PC-3 (cell line): ENCODE results near the gene CTRL. TPM values are rescaled to one million over a fixed set of nuclear protein-coding genes. Genes with fewer than 3 reads are reported as not detected.

ENCODE experiments used
- ATAC-seq: fragments of 200-7000 bp; cut with Tn5 transposase; 2 replicates; pipeline ENCODE4 v1.9.1; 2020; ENCODE audit warnings: mild to moderate bottlenecking, moderate library complexity
- BruUV-seq: library from RNA; stranded (reverse); fragments of 400-500 nt; replicated peaks from 2 replicates; lab custom pipeline; 2021; lab: Mats Ljungman, UMichigan
- CTCF ChIA-PET: fragments of 300-600 bp; sonication (Branson Sonifier 250); formaldehyde crosslinking; loops from one replicate; lab custom pipeline; 2022; ENCODE audit warnings: antibody characterized with exemption; lab: Charles Lee
- POLR2A ChIA-PET: fragments of 300-600 bp; sonication (Branson Sonifier 250); formaldehyde crosslinking; loops from one replicate; lab custom pipeline; 2022; ENCODE audit warnings: antibody characterized with exemption; ENCODE audit not compliant: unreplicated experiment; lab: Charles Lee
- DNase-seq: peaks from one replicate; pipeline ENCODE4 v3.0.0-alpha.2; 2015
- H2AFZ ChIP-seq: fragments of 300-600 bp; sonication (generic); 2 replicates; pipeline ENCODE4 v1.6.0; 2016; ENCODE audit warnings: antibody characterized with exemption, low read length
- H3F3A ChIP-seq: fragments of 300-600 bp; sonication (generic); one replicate; pipeline ENCODE4 v1.6.0; 2017; ENCODE audit warnings: antibody characterized with exemption, low read length, control low read depth, mild to moderate bottlenecking; ENCODE audit not compliant: unreplicated experiment
- H3K27ac ChIP-seq: fragments of 300-600 bp; sonication (generic); 2 replicates; pipeline ENCODE4 v1.5.1; 2016; ENCODE audit warnings: mild to moderate bottlenecking, low read length
- H3K27me3 ChIP-seq: fragments of 300-600 bp; sonication (generic); 2 replicates; pipeline ENCODE4 v1.6.1; 2016; ENCODE audit warnings: low read length, mixed read lengths
- H3K36me3 ChIP-seq: fragments of 300-600 bp; sonication (generic); 2 replicates; pipeline ENCODE4 v1.6.1; 2016; ENCODE audit warnings: low read depth, mixed run types, low read length, mixed read lengths
- H3K4me1 ChIP-seq: fragments of 300-600 bp; sonication (generic); 2 replicates; pipeline ENCODE4 v1.5.1; 2016; ENCODE audit warnings: low read length; ENCODE audit not compliant: insufficient read depth
- H3K4me2 ChIP-seq: fragments of 300-600 bp; sonication (generic); 2 replicates; pipeline ENCODE4 v1.6.0; 2016; ENCODE audit warnings: low read length
- H3K4me3 ChIP-seq: fragments of 300-600 bp; sonication (generic); 2 replicates; pipeline ENCODE4 v1.5.1; 2016; ENCODE audit warnings: mild to moderate bottlenecking, low read length, mixed read lengths
- H3K79me2 ChIP-seq: fragments of 300-600 bp; sonication (generic); 2 replicates; pipeline ENCODE4 v1.6.1; 2017; ENCODE audit warnings: low read length, mixed read lengths
- H3K9ac ChIP-seq: fragments of 300-600 bp; sonication (generic); 2 replicates; pipeline ENCODE4 v1.6.0; 2016; ENCODE audit warnings: mild to moderate bottlenecking, low read length
- H3K9me2 ChIP-seq: fragments of 300-600 bp; sonication (generic); replicated peaks from 2 replicates; pipeline ENCODE4 v1.6.1; 2016; ENCODE audit warnings: mixed run types, low read length, mixed read lengths
- H3K9me3 ChIP-seq: fragments of 300-600 bp; sonication (generic); 2 replicates; pipeline ENCODE4 v1.6.1; 2016; ENCODE audit warnings: low read length, mixed read lengths
- H4K20me1 ChIP-seq: fragments of 300-600 bp; sonication (generic); 2 replicates; pipeline ENCODE4 v1.6.1; 2016; ENCODE audit warnings: low read length, mixed read lengths
- CTCF ChIP-seq: fragments of 300-600 bp; sonication (generic); conservative IDR thresholded peaks from 2 replicates; pipeline ENCODE4 v1.5.1; 2017; ENCODE audit warnings: antibody characterized with exemption, low read depth, mild to moderate bottlenecking, low read length
- EZH2 ChIP-seq: fragments of 300-600 bp; sonication (generic); IDR thresholded peaks from one replicate; pipeline ENCODE4 v1.6.1; 2017; ENCODE audit warnings: antibody characterized with exemption, mild to moderate bottlenecking, low read length; ENCODE audit not compliant: unreplicated experiment
- EZH2phosphoT487 ChIP-seq: fragments of 300-600 bp; sonication (generic); IDR thresholded peaks from 2 replicates; pipeline ENCODE4 v1.6.1; 2018; ENCODE audit warnings: mild to moderate bottlenecking, antibody characterized with exemption, low read length, borderline replicate concordance
- intact Hi-C: fragments of 100-400 bp; cut with micrococcal nuclease; formaldehyde crosslinking; loops from 2 replicates; pipeline ENCODE4 v1.9.0; 2023
- total RNA-seq: library from RNA; depleted of rRNA; stranded (reverse); fragments of >200 nt; gene quantifications from 2 replicates; pipeline ENCODE4 v1.2.3, GENCODE V29; 2014

CTRL gene
- total RNA-seq, 1 experiment from 2014 or later, result 1.6 TPM

DNA sequence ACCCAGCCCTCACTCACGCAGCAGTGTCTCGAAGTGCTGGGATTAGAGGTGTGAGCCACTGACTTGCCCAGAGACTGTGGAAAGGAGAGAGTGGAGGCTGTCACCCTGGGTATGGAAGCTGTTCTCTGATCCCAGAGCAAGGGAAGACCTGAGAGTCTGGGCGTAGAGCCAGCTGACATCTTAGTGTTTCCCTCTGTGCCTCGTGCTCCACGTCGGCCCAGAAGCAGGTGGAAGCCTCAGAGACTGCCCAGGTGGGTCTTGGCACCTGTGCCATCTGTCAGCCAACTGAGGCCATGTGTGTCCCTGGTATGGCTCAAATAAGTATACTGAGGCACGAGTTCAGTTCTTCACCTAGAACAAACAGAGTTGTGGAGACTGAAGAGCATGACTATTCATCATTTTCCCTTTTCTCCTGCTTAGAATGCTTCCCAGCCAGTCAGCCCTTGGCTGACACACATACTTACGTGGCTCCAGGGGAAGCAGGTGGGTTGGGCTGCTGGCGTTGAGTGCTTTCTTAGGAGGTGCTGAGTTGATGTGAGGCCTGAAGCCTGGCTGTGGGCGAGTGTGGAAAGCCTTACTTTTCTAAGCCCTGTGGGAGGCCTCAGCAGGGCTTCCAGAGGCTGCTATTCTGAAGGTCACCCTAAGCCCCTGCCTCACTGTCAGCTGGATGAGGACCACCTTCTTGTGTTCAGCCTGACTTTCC, 8.1 kb downstream of the CTRL start:
- Histone ChIP-seq H3K9me2 (no peaks in the 10 kb centered on the region), H3K4me3 (no peak overlapping the region), H3K9ac (no peak overlapping the region), H3K9me3 (no peaks in the 10 kb centered on the region), H3K36me3 (no peaks in the 10 kb centered on the region; the same call in 1 of the 2 replicates), H3K27ac (no peak overlapping the region), H4K20me1 (no peaks in the 10 kb centered on the region), H3K79me2 (0 out of 2 replicates have a peak, but pooled peaks cover 4% of the 10 kb centered on the region), H2AFZ (no peak overlapping the region), H3F3A (no peaks in the 10 kb centered on the region), H3K4me1 (peaks cover 18% of the 10 kb centered on the region), H3K4me2 (no peak overlapping the region), H3K27me3 (no peaks in the 10 kb centered on the region)
- BruUV-seq, result no TSS peak
- intact Hi-C loops, result no loop called here
- no peak for TF ChIP-seq EZH2
- no peak for TF ChIP-seq EZH2phosphoT487
- no peak for TF ChIP-seq CTCF
- CTCF ChIA-PET, result no interaction called here
- DNase-seq (no peak), ATAC-seq (no peak)
- POLR2A ChIA-PET, result no interaction called here

GRCh38 chr16:67922740-67923139, 8.9 kb downstream of the CTRL start:
- Histone ChIP-seq H3K4me1 (peaks cover 24% of the 10 kb centered on the region), H3F3A (no peaks in the 10 kb centered on the region), H2AFZ (no peak overlapping the region), H3K27me3 (no peaks in the 10 kb centered on the region), H3K36me3 (no peaks in the 10 kb centered on the region; the same call in 1 of the 2 replicates), H3K9me3 (no peaks in the 10 kb centered on the region), H3K4me3 (no peak overlapping the region), H4K20me1 (no peaks in the 10 kb centered on the region), H3K9me2 (no peaks in the 10 kb centered on the region), H3K4me2 (no peak overlapping the region), H3K79me2 (0 out of 2 replicates have a peak, but pooled peaks cover 4% of the 10 kb centered on the region), H3K9ac (no peak overlapping the region), H3K27ac (no peak overlapping the region)
- TF ChIP-seq CTCF (no peak), EZH2 (no peak), EZH2phosphoT487 (no peak)
- intact Hi-C loops, result no loop called here
- DNase-seq (no peak), ATAC-seq (no peak)
- BruUV-seq, result no TSS peak
- POLR2A ChIA-PET, result no interaction called here
- CTCF ChIA-PET, result no interaction called here

DNA sequence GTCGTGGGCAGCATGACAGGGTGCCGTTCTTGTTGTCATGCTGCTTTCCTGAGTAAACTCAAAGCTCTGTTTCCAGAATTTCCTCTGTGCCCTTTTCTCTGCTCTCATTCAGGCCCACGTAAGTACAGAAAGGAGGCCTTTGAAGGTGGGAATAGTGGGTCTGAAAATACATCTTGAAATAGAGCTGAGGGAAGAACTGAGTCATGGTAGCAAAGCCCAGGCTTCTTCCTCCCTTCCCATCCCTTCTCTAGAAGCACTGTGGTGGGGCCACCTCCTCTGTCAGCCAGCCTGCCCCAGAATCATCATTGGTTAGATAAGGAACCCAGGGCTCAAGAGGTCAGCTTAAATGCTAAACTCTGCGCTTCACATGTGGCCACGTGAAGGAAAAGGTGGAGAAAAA, 9.4 kb downstream of the CTRL start:
- Histone ChIP-seq H3K9me2 (no peaks in the 10 kb centered on the region), H3K79me2 (0 out of 2 replicates have a peak, but pooled peaks cover 4% of the 10 kb centered on the region), H4K20me1 (0 out of 2 replicates have a peak, but pooled peaks cover 5% of the 10 kb centered on the region), H2AFZ (no peak overlapping the region), H3K27me3 (no peaks in the 10 kb centered on the region), H3K9ac (no peak overlapping the region), H3K4me1 (peaks cover 29% of the 10 kb centered on the region), H3K36me3 (no peaks in the 10 kb centered on the region; the same call in 1 of the 2 replicates), H3K4me2 (no peak overlapping the region), H3K9me3 (no peaks in the 10 kb centered on the region), H3K4me3 (no peak overlapping the region), H3F3A (no peaks in the 10 kb centered on the region), H3K27ac (no peak overlapping the region)
- intact Hi-C loops, result no loop called here
- ATAC-seq (no peak), DNase-seq (no peak)
- TF ChIP-seq EZH2 (no peak), EZH2phosphoT487 (no peak), CTCF (no peak)
- ChIA-PET CTCF (no interaction called here), POLR2A (no interaction called here)
- BruUV-seq, result no TSS peak
